GM04503 (cell line): ENCODE data around the gene RAE1.

Source experiments
- DNase-seq: peaks from one replicate; pipeline ENCODE4 v3.0.0-alpha.2; 2012; ENCODE audit warnings: low read depth

The RAE1 gene

GRCh38 chr20:57372157-57372556, 21.1 kb downstream of the RAE1 start:
- DNase-seq: no peak

- no peak for DNase-seq
Measured at GRCh38 chr20:57372581-57373350, 21.7 kb downstream of the RAE1 start.

- DNase-seq: no peak
Measured at GRCh38 chr20:57374343-57374930, 23.4 kb downstream of the RAE1 start.

GRCh38 chr20:57374931-57375651, 24.0 kb downstream of the RAE1 start:
- no peak for DNase-seq

GRCh38 chr20:57375652-57376230, 24.7 kb downstream of the RAE1 start:
- DNase-seq: no peak

- DNase-seq: no peak
Measured at GRCh38 chr20:57377350-57377749, 26.3 kb downstream of the RAE1 start.

GRCh38 chr20:57378107-57378506, 27.1 kb downstream of the RAE1 start:
- DNase-seq: no peak

- no peak for DNase-seq
Measured at GRCh38 chr20:57378646-57379262, 27.7 kb downstream of the RAE1 start.

- no peak for DNase-seq
Measured at GRCh38 chr20:57379263-57379647, 28.2 kb downstream of the RAE1 start.

GRCh38 chr20:57380081-57380750, 29.2 kb downstream of the RAE1 start:
- no peak for DNase-seq

GRCh38 chr20:57381596-57382503, 30.8 kb downstream of the RAE1 start:
- peak; percentile 21 for DNase-seq

- DNase-seq: no peak
Measured at GRCh38 chr20:57382516-57382915, 31.5 kb downstream of the RAE1 start.

- no peak for DNase-seq
Measured at GRCh38 chr20:57383447-57384347, 32.6 kb downstream of the RAE1 start.

- DNase-seq: no peak
Measured at GRCh38 chr20:57384486-57384885, 33.4 kb downstream of the RAE1 start.

GRCh38 chr20:57384953-57385761, 34.1 kb downstream of the RAE1 start:
- no peak for DNase-seq

- no peak for DNase-seq
Measured at GRCh38 chr20:57385940-57386339, 34.9 kb downstream of the RAE1 start.

- no peak for DNase-seq
Measured at GRCh38 chr20:57386762-57387161, 35.7 kb downstream of the RAE1 start.

- no peak for DNase-seq
Measured at GRCh38 chr20:57387463-57387862, 36.4 kb downstream of the RAE1 start.

- no peak for DNase-seq
Measured at GRCh38 chr20:57387945-57388371, 36.9 kb downstream of the RAE1 start.
